Measurements from ENCODE around the gene RNF38.
"Not testable (repeated sequence)": the region's sequence is repeated elsewhere in the genome, so short reads cannot be mapped to it uniquely, and the experiment has no call there.

The RNF38 gene

DNA sequence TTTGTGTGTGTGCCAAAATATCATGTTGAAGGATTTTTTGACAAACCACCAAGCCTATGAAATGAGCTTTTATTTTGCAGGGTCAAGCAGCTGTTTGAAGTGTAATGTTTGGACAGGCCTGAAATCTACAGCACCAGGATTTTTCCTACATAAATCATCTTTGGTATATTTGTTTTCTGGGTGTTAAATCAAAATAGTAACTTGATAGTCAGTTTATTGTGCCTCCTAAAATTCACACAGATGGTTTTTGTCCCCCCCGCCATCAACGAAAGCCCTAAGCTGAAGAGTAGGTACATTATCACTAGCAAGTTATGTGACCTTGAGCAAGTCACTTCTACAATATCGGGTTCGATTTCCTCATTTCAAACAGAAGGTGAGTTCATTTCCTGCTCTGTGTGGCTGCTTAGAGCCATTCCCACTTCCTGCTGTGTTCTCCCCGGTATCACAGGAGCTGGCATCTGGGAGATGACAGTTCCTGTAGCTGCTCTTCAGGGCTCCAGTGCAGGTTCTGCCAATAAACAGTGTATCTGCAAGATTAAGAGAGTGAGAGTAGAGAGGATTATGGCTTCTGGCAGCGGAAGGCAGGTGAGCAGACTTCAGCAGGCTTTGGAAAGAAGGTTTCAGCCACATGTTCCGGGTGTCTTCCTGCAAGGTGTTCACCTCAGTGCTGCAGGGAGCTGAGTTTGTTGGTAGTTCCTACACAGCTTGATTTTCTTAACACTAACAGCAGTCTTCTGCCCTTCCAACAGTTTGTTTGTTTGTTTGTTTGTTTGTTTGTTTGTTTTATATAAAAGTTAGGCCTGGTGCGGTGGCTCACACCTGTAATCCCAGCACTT is 93.4 kb downstream of the RNF38 start:
- no peak overlapping the region for H3K27ac ChIP-seq
- H3K4me3 ChIP-seq, result no peak overlapping the region

DNA sequence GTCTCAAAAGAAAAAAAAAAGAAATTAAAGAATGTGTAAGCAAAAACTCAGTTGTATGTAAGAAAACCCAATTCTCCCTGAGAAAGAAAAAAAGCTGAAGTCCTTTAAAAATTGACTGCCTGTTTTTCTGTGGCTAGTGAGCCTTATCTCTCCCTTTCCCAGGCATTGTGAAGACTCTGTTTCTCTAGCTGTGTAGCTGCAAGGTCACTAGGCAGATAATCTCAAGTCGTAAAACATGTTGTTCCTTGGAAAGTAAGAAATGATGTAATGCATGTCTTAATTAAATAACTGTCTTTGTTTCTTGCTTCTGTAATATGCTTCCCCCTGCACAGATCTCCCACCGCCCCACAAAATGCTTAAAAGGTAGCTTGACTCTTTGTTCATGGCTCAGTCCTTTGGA is 95.7 kb downstream of the RNF38 start:
- H3K27ac ChIP-seq, H3K4me3 ChIP-seq: not testable (repeated sequence)

DNA sequence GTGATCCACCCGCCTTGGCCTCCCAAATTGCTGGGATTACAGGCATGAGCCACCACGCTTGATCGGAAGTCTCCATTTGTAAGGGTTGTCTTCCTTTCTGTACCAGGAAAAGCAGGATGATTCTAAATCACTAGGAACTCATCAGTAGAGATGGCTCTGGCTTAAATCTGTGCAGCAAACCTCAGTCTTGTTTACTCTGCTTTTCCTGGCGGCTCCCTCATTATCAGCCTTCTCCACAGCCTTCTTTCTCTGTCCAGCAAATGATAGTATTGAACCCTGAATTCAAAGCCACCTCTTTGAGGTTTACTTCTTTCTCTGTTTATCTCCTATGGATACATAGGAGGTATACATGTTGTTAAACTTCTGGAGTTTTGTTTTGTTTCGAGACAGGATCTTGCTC is 98.8 kb downstream of the RNF38 start:
- H3K4me3 ChIP-seq, result no peak overlapping the region
- no peak overlapping the region for H3K27ac ChIP-seq

- Histone ChIP-seq H3K27ac (no peak overlapping the region), H3K4me3 (no peak overlapping the region)
These were observed 101.5 kb downstream of the RNF38 start for GRCh38 chr9:36298566-36298965.

GRCh38 chr9:36297798-36298197 is 102.3 kb downstream of the RNF38 start:
- H3K4me3 ChIP-seq, result no peak overlapping the region
- H3K27ac ChIP-seq, result no peak overlapping the region

- not testable (repeated sequence) for H3K4me3 ChIP-seq, H3K27ac ChIP-seq
These were observed 105.1 kb downstream of the RNF38 start for GRCh38 chr9:36294996-36295395.

DNA sequence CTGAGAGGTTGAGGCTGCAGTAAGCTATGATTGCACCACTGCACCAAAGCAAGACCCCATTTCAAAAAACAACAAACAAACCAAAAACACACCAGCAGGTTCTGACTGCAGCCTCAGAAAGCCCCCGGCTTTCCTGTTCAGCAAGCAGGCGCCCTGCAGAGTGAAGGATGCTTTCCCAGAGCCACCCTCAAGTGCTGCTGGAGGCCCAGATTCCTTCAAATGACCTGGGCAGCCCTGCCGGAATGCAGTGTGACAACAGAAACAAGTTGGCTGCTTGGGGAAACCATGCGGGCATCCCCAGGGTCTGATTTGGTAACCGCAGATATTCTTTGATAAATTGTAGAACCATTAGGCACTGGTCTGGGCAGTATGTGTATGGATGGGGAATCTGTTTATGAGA is 106.2 kb downstream of the RNF38 start:
- H3K27ac ChIP-seq, result no peak overlapping the region
- no peak overlapping the region for H3K4me3 ChIP-seq

DNA sequence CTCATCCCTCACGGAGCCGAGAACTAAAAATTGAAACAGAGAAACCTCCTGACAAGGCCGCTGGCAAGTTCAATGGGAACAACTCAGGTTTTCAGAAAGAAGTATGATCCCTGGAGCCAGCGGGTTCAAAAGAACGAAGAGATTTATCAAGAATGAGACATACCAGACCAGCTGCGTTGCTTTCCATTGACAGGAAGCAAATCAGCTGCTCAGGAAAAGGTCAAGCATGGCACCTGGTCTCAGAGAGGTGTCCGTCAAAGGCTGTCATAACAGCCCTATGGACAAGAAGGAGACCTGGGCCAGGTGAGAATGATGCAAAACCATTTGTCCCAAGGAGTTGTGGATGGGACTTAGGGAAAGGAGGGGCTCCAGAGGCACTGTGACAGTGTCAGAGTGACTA is 106.9 kb downstream of the RNF38 start:
- Histone ChIP-seq H3K27ac (no peak overlapping the region), H3K4me3 (no peak overlapping the region)

- no peak overlapping the region for H3K27ac ChIP-seq
- H3K4me3 ChIP-seq, result no peak overlapping the region
These were observed 107.4 kb downstream of the RNF38 start for GRCh38 chr9:36292641-36293040.

- H3K4me3 ChIP-seq, result no peak overlapping the region
- no peak overlapping the region for H3K27ac ChIP-seq
These were observed 109.1 kb downstream of the RNF38 start for GRCh38 chr9:36290996-36291395.

DNA sequence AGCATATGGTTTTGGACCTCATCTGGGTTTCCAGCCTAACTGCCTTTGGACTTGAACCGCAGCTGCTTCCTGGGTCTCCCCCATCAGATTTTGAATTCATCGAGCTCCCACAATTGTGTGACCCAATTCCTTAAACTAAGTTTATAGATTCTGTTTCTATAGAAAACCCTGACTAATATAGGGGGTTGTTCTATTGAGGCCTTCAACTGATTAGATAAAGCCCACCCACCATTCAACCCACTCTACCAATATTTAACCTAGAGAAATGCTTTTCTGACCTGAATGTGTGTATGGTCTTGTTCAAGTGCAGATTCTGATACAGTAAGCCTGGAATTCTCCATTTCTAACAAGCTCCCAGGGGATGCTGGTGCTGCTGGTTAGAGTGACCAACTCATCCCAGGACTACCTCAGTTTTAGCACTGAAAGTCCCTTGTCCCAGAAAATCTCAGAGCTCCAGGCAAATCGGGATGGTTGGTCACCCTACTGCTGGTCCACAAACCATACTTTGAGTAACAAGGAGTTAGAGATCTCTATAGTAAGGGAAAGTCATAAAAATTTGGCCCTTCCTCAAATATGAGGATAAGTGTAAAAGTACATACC is 110.1 kb downstream of the RNF38 start:
- H3K27ac ChIP-seq, result no peak overlapping the region
- H3K4me3 ChIP-seq, result no peak overlapping the region

DNA sequence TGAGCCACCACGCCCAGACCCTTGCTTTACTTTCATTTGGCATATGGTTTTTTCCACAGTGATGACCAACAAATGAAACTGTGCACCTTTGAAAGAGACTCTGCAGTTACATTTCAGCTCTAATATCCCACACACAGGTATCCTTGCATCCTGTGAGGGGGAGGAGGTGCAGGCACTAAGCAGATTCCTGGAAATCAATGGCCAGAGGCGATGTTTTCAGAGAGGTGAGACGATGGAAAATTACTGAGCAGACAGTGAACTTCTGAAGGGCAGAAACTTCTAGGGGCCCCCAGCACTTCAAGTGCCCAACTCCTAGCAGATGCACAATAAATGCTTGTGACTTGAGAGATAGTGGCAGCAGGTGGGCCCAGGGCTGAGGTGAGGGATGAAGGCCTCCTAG is 112.0 kb downstream of the RNF38 start:
- H3K4me3 ChIP-seq, result no peak overlapping the region
- H3K27ac ChIP-seq, result no peak overlapping the region
